Tracheal epithelial cell (primary cell): ENCODE results near the gene SH3PXD2A. TPM values are rescaled to one million over a fixed set of nuclear protein-coding genes. Genes with fewer than 3 reads are reported as not detected.

Experiments
- total RNA-seq: library from RNA; depleted of rRNA; stranded (reverse); fragments of >200 nt; gene quantifications from 2 replicates; pipeline ENCODE4 v1.2.1, GENCODE V29; 2014

Gene SH3PXD2A
- 13.0 and 16.6 TPM in 2 replicates for total RNA-seq

GRCh38 chr10:103855424-103855823, at the start of gene SH3PXD2A:
Gene SH3PXD2A, minus strand, starts transcription at chr10:103855576. Its CDS starts 310 bp downstream, at chr10:103855266.

Other genes with a start within 250 kb of the SH3PXD2A start
- gene STN1, start 62.6 kb upstream of the SH3PXD2A start, total RNA-seq = 45.1 and 77.8 TPM in 2 replicates
- 74.0 and 98.7 TPM in 2 replicates for gene SLK, start 111.6 kb upstream of the SH3PXD2A start, total RNA-seq
- 460 and 856 TPM in 2 replicates for gene COL17A1, start 230.3 kb upstream of the SH3PXD2A start, total RNA-seq